MM.1S (cell line): ENCODE data around the gene RAB33A.
"Not testable (repeated sequence)": the region's sequence is repeated elsewhere in the genome, so short reads cannot be mapped to it uniquely, and the experiment has no call there.

Source experiments
- EZH2phosphoT487 ChIP-seq: fragments of 300-600 bp; sonication (generic); IDR thresholded peaks from 2 replicates; pipeline ENCODE4 v1.6.1; 2018; ENCODE audit warnings: antibody characterized with exemption, low read length
- TF ChIP-seq, protein P1 (sequence below): fragments of 300-600 bp; sonication (generic); IDR thresholded peaks from 2 replicates; pipeline ENCODE4 v1.5.1; 2016; ENCODE audit warnings: antibody characterized with exemption, low read length, mixed read lengths

GRCh38 chrX:130231184-130231583 is 59.4 kb downstream of the RAB33A start:
- TF ChIP-seq, protein P1, sequence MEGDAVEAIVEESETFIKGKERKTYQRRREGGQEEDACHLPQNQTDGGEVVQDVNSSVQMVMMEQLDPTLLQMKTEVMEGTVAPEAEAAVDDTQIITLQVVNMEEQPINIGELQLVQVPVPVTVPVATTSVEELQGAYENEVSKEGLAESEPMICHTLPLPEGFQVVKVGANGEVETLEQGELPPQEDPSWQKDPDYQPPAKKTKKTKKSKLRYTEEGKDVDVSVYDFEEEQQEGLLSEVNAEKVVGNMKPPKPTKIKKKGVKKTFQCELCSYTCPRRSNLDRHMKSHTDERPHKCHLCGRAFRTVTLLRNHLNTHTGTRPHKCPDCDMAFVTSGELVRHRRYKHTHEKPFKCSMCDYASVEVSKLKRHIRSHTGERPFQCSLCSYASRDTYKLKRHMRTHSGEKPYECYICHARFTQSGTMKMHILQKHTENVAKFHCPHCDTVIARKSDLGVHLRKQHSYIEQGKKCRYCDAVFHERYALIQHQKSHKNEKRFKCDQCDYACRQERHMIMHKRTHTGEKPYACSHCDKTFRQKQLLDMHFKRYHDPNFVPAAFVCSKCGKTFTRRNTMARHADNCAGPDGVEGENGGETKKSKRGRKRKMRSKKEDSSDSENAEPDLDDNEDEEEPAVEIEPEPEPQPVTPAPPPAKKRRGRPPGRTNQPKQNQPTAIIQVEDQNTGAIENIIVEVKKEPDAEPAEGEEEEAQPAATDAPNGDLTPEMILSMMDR = not testable (repeated sequence)
- TF ChIP-seq EZH2phosphoT487 = not testable (repeated sequence)
